OCI-LY1 (cell line): Measurements from ENCODE around the gene MYH15.

Source experiments
- CTCF ChIP-seq: fragments of 200-600 bp; sonication (generic), shearing (Covaris generic); IDR thresholded peaks from 2 replicates; pipeline ENCODE4 v1.5.1; 2017; ENCODE audit warnings: mild to moderate bottlenecking, antibody characterized with exemption, low read length, moderate library complexity, mixed read lengths
- EZH2 ChIP-seq: fragments of 200-600 bp; sonication (generic), shearing (Covaris generic); IDR thresholded peaks from 2 replicates; pipeline ENCODE4 v1.8.0; 2017; ENCODE audit warnings: borderline replicate concordance, mixed run types, mild to moderate bottlenecking, antibody characterized with exemption, low read length, moderate library complexity, mixed read lengths

DNA sequence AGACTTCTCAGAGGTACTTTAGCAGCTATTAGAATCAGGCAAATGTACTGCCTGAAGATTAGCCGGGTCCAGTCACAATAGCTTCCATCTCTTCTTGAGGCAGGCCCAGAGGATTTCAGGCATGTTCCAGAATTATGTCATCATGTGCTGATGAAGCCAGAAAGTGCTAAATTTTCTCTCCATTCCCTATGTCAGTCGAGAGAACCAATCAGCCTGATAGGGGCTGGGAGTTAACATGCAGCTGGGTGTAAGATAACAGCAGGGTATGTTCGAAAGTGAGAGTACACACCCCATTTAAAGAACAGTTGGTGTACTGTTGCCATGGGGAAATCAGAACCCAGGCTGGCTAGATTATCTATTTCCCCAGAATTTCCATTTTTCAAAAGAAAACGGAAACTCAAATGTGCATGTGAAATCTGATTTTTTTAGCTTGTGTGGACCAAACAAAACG is 48.7 kb downstream of the MYH15 start:
- no peak for TF ChIP-seq EZH2
- no peak for TF ChIP-seq CTCF
